SU-DHL-6 (cell line): Measurements from ENCODE around the gene VEGFA.

Source experiments
- EZH2phosphoT487 ChIP-seq: fragments of 200-600 bp; sonication (generic), shearing (Covaris generic); conservative IDR thresholded peaks from 2 replicates; pipeline ENCODE4 v1.6.1; 2018; ENCODE audit warnings: mild to moderate bottlenecking, antibody characterized with exemption, low read length, moderate library complexity, mixed read lengths
- TF ChIP-seq, protein P1 (sequence below): fragments of 200-600 bp; sonication (generic); IDR thresholded peaks from one replicate; pipeline ENCODE4 v1.5.1; 2017; ENCODE audit warnings: antibody characterized with exemption, mild to moderate bottlenecking, low read length, moderate library complexity; ENCODE audit not compliant: insufficient read depth, poor library complexity, severe bottlenecking

DNA sequence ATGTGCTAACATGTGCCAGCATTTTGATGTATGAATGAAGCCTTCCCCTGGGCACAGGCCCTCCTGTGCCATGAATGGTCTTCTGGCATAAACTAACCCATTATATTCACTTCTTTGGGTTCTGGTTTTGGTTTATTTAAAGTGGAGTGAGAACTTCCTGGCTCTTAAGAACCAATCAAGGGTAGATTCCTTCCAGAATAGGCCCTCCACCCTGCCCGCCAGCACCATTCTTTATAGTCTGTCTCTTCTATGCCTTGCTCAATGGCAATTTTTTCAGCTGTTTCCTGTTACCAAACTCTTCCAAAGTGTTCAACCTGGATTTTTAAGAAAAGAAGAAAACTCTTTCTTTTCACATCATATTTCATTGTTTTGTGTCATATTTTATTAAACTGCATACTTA lies 44.1 kb downstream of the VEGFA start:
- TF ChIP-seq, protein P1, sequence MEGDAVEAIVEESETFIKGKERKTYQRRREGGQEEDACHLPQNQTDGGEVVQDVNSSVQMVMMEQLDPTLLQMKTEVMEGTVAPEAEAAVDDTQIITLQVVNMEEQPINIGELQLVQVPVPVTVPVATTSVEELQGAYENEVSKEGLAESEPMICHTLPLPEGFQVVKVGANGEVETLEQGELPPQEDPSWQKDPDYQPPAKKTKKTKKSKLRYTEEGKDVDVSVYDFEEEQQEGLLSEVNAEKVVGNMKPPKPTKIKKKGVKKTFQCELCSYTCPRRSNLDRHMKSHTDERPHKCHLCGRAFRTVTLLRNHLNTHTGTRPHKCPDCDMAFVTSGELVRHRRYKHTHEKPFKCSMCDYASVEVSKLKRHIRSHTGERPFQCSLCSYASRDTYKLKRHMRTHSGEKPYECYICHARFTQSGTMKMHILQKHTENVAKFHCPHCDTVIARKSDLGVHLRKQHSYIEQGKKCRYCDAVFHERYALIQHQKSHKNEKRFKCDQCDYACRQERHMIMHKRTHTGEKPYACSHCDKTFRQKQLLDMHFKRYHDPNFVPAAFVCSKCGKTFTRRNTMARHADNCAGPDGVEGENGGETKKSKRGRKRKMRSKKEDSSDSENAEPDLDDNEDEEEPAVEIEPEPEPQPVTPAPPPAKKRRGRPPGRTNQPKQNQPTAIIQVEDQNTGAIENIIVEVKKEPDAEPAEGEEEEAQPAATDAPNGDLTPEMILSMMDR = no peak
- no peak for TF ChIP-seq EZH2phosphoT487
